ENCODE data around the gene LRP1B. TPM values are rescaled to one million over a fixed set of nuclear protein-coding genes. Genes with fewer than 3 reads are reported as not detected.

LRP1B gene
- total and polyA plus RNA-seq, 2 of the 8 experiments (the other 6 are each of a cell fraction or from before 2014, with no cell fraction given) = 0.03 TPM; not detected in 1

GRCh38 chr2:140658760-140659692 lies 1471.8 kb downstream of the LRP1B start:
- FAIRE-seq = no peak
- H3K4ac ChIP-seq (replicated peaks; ENCODE audit: insufficient read length, low read depth, low read length) = no peak overlapping the region
- no peaks in the 10 kb centered on the region for H3K23me2 ChIP-seq (ENCODE audit: low read depth, low read length)
- H3K4me2 ChIP-seq (ENCODE audit: insufficient read depth in 1 of 2, low read depth in 2 of 2, low read length in 2 of 2) = no peak overlapping the region
- H2BK15ac ChIP-seq (ENCODE audit: low read length) = no peak overlapping the region
- H3K23ac ChIP-seq (ENCODE audit: insufficient read length) = no peak overlapping the region
- H3K9me3 ChIP-seq (ENCODE audit: insufficient read depth in 2 of 2, low read depth in 1 of 2, low read length in 1 of 2) = no peaks in the 10 kb centered on the region
- ChIA-PET POLR2A (ENCODE audit: partially characterized antibody) (no interaction called here), CTCF (ENCODE audit: partially characterized antibody) (no interaction called here)
- H2AFZ ChIP-seq (ENCODE audit: low read length) = no peak overlapping the region
- H3K14ac ChIP-seq (ENCODE audit: insufficient read length) = no peak overlapping the region
- H3K36me3 ChIP-seq (ENCODE audit: control insufficient read depth in 2 of 4, insufficient read depth in 4 of 4, low read length in 3 of 4) = no peaks in the 10 kb centered on the region
- H3K79me1 ChIP-seq (ENCODE audit: low read depth, low read length) = no peaks in the 10 kb centered on the region
- no peak overlapping the region for H4K5ac ChIP-seq (ENCODE audit: insufficient read length, low read depth, low read length)
- H4K20me1 ChIP-seq (replicated peaks in 1 of 2; ENCODE audit: control insufficient read depth in 1 of 2, insufficient read depth in 2 of 2, low read length in 2 of 2) = no peaks in the 10 kb centered on the region
- H3K4me1 ChIP-seq (replicated peaks in 1 of 4; ENCODE audit: control insufficient read depth in 3 of 4, insufficient read depth in 4 of 4, low read length in 3 of 4) = no peaks in the 10 kb centered on the region
- H2BK120ac ChIP-seq (replicated peaks; ENCODE audit: low read depth, low read length) = no peak overlapping the region
- H3K9ac ChIP-seq (replicated peaks in 1 of 4; ENCODE audit: extremely low read depth in 1 of 4, low read depth in 3 of 4, low read length in 3 of 4) = no peak overlapping the region
- no peak for TF ChIP-seq RXRA (IDR thresholded peaks at IDR 0.05; ENCODE audit: insufficient read depth, low read depth, low read length)
- DNase-seq (ENCODE audit: low read depth in 1 of 2, low spot score in 2 of 2) = no peak
- H4K8ac ChIP-seq (ENCODE audit: extremely low read depth, insufficient read depth, low read length) = no peak overlapping the region
- H2BK12ac ChIP-seq (ENCODE audit: low read depth, low read length) = no peak overlapping the region
- H4K91ac ChIP-seq (replicated peaks; ENCODE audit: insufficient read length, low read length) = no peak overlapping the region
- no peak overlapping the region for H3K18ac ChIP-seq (ENCODE audit: extremely low read depth, low read length)
- H3K79me2 ChIP-seq (ENCODE audit: control insufficient read depth in 1 of 2, insufficient read depth in 2 of 2, low read length in 2 of 2) = no peaks in the 10 kb centered on the region
- H3K4me3 ChIP-seq (ENCODE audit: extremely low read depth in 1 of 4, insufficient read depth in 2 of 4, low read depth in 3 of 4, low read length in 4 of 4) = no peak overlapping the region
- H2BK20ac ChIP-seq (ENCODE audit: low read length) = no peak overlapping the region
- H2BK5ac ChIP-seq (ENCODE audit: low read depth, low read length) = no peak overlapping the region
- H3K56ac ChIP-seq (replicated peaks; ENCODE audit: insufficient read length, low read depth, low read length) = no peak overlapping the region
- 93% methylated on average over 2 of the region's 2 CpGs; no CpG with 5 or more reads in 1 of the 2 experiments for WGBS, 2 experiments (ENCODE audit: extremely low coverage in 1 of 2, insufficient coverage in 1 of 2, insufficient read length in 1 of 2, insufficient replicate concordance in 2 of 2, low coverage in 1 of 2, low lambda C conversion rate in 2 of 2, missing lambda C conversion rate in 1 of 2)
- no peaks in the 10 kb centered on the region for H3K27me3 ChIP-seq (replicated peaks in 1 of 4; ENCODE audit: control insufficient read depth in 3 of 4, extremely low read depth in 1 of 4, insufficient read depth in 3 of 4, low read length in 3 of 4)
- no peak overlapping the region for H2AK5ac ChIP-seq (ENCODE audit: low read depth, low read length)
- H3K27ac ChIP-seq (ENCODE audit: low read depth, low read length) = no peak overlapping the region

All from H1 (cell line).